Colonic mucosa (tissue), 4 donors: Measurements from ENCODE around the gene SEMA3D. TPM values are rescaled to one million over a fixed set of nuclear protein-coding genes. Genes with fewer than 3 reads are reported as not detected.

Experiments
- DNase-seq: peaks from one replicate; pipeline ENCODE4 v3.0.0-alpha.2; 2020
- H3K27ac ChIP-seq: fragments of 200-600 bp; one replicate; pipeline ENCODE4 v1.8.0; 2021
- H3K27me3 ChIP-seq: fragments of 200-600 bp; one replicate; pipeline ENCODE4 v1.8.0; 2021
- H3K36me3 ChIP-seq: fragments of 200-600 bp; one replicate; pipeline ENCODE4 v1.8.0; 2021
- H3K4me1 ChIP-seq: fragments of 200-600 bp; one replicate; pipeline ENCODE4 v1.8.0; 2021; ENCODE audit warnings: mild to moderate bottlenecking
- H3K4me3 ChIP-seq: fragments of 200-600 bp; one replicate; pipeline ENCODE4 v1.8.0; 2021
- H3K9ac ChIP-seq, 2 donors: one replicate each; pipeline ENCODE4 v1.7.0; 2013; ENCODE audit warnings: control low read depth in 2 of 2, low read depth in 2 of 2, low read length in 2 of 2
- H3K9me3 ChIP-seq: fragments of 200-600 bp; one replicate; pipeline ENCODE4 v1.8.0; 2021
- CTCF ChIP-seq: fragments of 200-600 bp; IDR thresholded peaks from one replicate; pipeline ENCODE4 v1.8.0; 2022; ENCODE audit warnings: antibody characterized with exemption, mild to moderate bottlenecking
- intact Hi-C: fragments of 100-400 bp; cut with DNase I; formaldehyde crosslinking; loops from one replicate; pipeline ENCODE4 v1.14.1; 2022
- total RNA-seq, 2 donors: library from RNA; stranded (reverse); fragmentation: NEBNext Ultra II Directional in 1 of 2; extraction: Animal tissue kit (Norgen Biotek cat#: 25700) in 1 of 2; gene quantifications; one replicate each; pipeline ENCODE4 v1.2.1, GENCODE V29; 2021
- donor health status: healthy.
- donor health status: DM: no; HTN: no; CAD: no.
- donor health status: DM: no; HTN: no; CAD: no.

The SEMA3D gene
- total RNA-seq, 2 donors from 2014 or later, result 0.86 to 2.6 TPM

GRCh38 chr7:84949501-84949900 lies 237.4 kb downstream of the SEMA3D start:
- no peaks in the 10 kb centered on the region for H3K36me3 ChIP-seq
- no peak overlapping the region for H3K4me3 ChIP-seq
- intact Hi-C loops, result no loop called here
- H3K27ac ChIP-seq, result no peak overlapping the region
- no peaks in the 10 kb centered on the region for H3K9me3 ChIP-seq
- TF ChIP-seq CTCF, result no peak
- H3K4me1 ChIP-seq, result no peaks in the 10 kb centered on the region
- no peaks in the 10 kb centered on the region for H3K27me3 ChIP-seq
- H3K9ac ChIP-seq, result no peak overlapping the region
- DNase-seq, result no peak

- no peaks in the 10 kb centered on the region for H3K27me3 ChIP-seq
- DNase-seq, result no peak
- no peak overlapping the region for H3K4me3 ChIP-seq
- H3K36me3 ChIP-seq, result no peaks in the 10 kb centered on the region
- no peak for TF ChIP-seq CTCF
- intact Hi-C loops, result no loop called here
- no peaks in the 10 kb centered on the region for H3K9me3 ChIP-seq
- no peak overlapping the region for H3K9ac ChIP-seq
- no peaks in the 10 kb centered on the region for H3K4me1 ChIP-seq
- no peak overlapping the region for H3K27ac ChIP-seq
Measured at GRCh38 chr7:84949067-84949466, 237.8 kb downstream of the SEMA3D start.

GRCh38 chr7:84948634-84949033 lies 238.2 kb downstream of the SEMA3D start:
- intact Hi-C loops, result no loop called here
- Histone ChIP-seq H3K27me3 (no peaks in the 10 kb centered on the region), H3K4me1 (no peaks in the 10 kb centered on the region), H3K4me3 (no peak overlapping the region), H3K36me3 (no peaks in the 10 kb centered on the region), H3K9ac (no peak overlapping the region), H3K9me3 (no peaks in the 10 kb centered on the region), H3K27ac (no peak overlapping the region)
- no peak for TF ChIP-seq CTCF
- no peak for DNase-seq

GRCh38 chr7:84946549-84946948 lies 240.3 kb downstream of the SEMA3D start:
- DNase-seq, result no peak
- no peak overlapping the region for H3K27ac ChIP-seq
- H3K9me3 ChIP-seq, result no peaks in the 10 kb centered on the region
- no peak overlapping the region for H3K9ac ChIP-seq
- no peaks in the 10 kb centered on the region for H3K36me3 ChIP-seq
- H3K4me3 ChIP-seq, result no peak overlapping the region
- intact Hi-C loops, result no loop called here
- no peak for TF ChIP-seq CTCF
- no peaks in the 10 kb centered on the region for H3K4me1 ChIP-seq
- no peaks in the 10 kb centered on the region for H3K27me3 ChIP-seq
